GM12878 (cell line): Measurements from ENCODE around the gene SECISBP2. TPM values are rescaled to one million over a fixed set of nuclear protein-coding genes. Genes with fewer than 3 reads are reported as not detected.
A peak's percentile ranks its signal among the peaks of the same experiment; 100 is the strongest.

Experiments used
- CBFB ChIP-seq: IDR thresholded peaks from 2 replicates; pipeline ENCODE4 v1.6.1; 2016; ENCODE audit warnings: antibody characterized with exemption, low read depth
- CBX5 ChIP-seq: sonication (generic); IDR thresholded peaks from 2 replicates; pipeline ENCODE4 v1.6.1; 2016; ENCODE audit warnings: low read depth, moderate library complexity, mild to moderate bottlenecking, inconsistent platforms
- CHD2 ChIP-seq: IDR thresholded peaks from 2 replicates; pipeline ENCODE4 v1.6.1; 2011; ENCODE audit warnings: low read depth, low read length, improper control_type of control experiment, borderline replicate concordance
- CREM ChIP-seq: IDR thresholded peaks from 2 replicates; pipeline ENCODE4 v1.6.1; 2014; ENCODE audit warnings: antibody characterized with exemption, low read depth
- GABPA ChIP-seq: IDR thresholded peaks from 2 replicates; pipeline ENCODE4 v1.6.1; 2014; ENCODE audit warnings: antibody characterized with exemption, low read depth, mild to moderate bottlenecking, inconsistent platforms
- MEF2B ChIP-seq: fragments of 450-650 bp; IDR thresholded peaks from 2 replicates; pipeline ENCODE4 v1.6.1; 2018; ENCODE audit warnings: mild to moderate bottlenecking, moderate library complexity; ENCODE audit not compliant: partially characterized antibody, poor library complexity, severe bottlenecking
- NBN ChIP-seq: fragments of 450-650 bp; IDR thresholded peaks from 2 replicates; pipeline ENCODE4 v1.6.1; 2016
- NFIC ChIP-seq: IDR thresholded peaks from 2 replicates; pipeline ENCODE4 v1.6.1; 2012; ENCODE audit warnings: low read depth, mild to moderate bottlenecking, inconsistent platforms, low read length, moderate library complexity
- PAX8 ChIP-seq: fragments of 450-650 bp; IDR thresholded peaks from 2 replicates; pipeline ENCODE4 v1.6.1; 2017; ENCODE audit warnings: mild to moderate bottlenecking, moderate library complexity
- RUNX3 ChIP-seq: IDR thresholded peaks from 2 replicates; pipeline ENCODE4 v1.6.1; 2012; ENCODE audit warnings: low read length, inconsistent platforms
- SMAD1 ChIP-seq: fragments of 450-650 bp; IDR thresholded peaks from 2 replicates; pipeline ENCODE4 v1.6.1; 2018; ENCODE audit warnings: mild to moderate bottlenecking, low read depth; ENCODE audit not compliant: partially characterized antibody
- SP1 ChIP-seq: IDR thresholded peaks from one replicate; pipeline ENCODE4 v1.6.1; 2011; ENCODE audit warnings: low read depth, low read length
- SPI1 ChIP-seq: IDR thresholded peaks from 2 replicates; pipeline ENCODE4 v1.6.1; 2011; ENCODE audit warnings: low read depth, mild to moderate bottlenecking, low read length, moderate library complexity, borderline replicate concordance; ENCODE audit not compliant: insufficient read depth
- SRF ChIP-seq, 2 experiments: IDR thresholded peaks; 2 replicates each; pipeline ENCODE4 v1.6.1; 2011; ENCODE audit warnings: low read depth in 2 of 2, low read length in 2 of 2, mild to moderate bottlenecking in 1 of 2, moderate library complexity in 1 of 2
- TARDBP ChIP-seq: IDR thresholded peaks from 2 replicates; pipeline ENCODE4 v1.6.1; 2016; ENCODE audit warnings: borderline replicate concordance
- polyA plus RNA-seq, 11 experiments: library from polyadenylated mRNA; depleted of rRNA in 4 of 11; unstranded in 6 of 11; stranded (reverse) in 5 of 11; fragments of >200 nt; fragmentation: Nextera tagmentation in 4 of 11; fragmentation: Illumina TruSeq in 1 of 11; extraction: Ambion mirVana in 4 of 11; extraction: Trizol in 1 of 11; gene quantifications; 1 replicate in 1 of 11; 2 replicates in 10 of 11; pipeline versions ENCODE4 v1.2.1 to v1.2.3, GENCODE V29; 2011 to 2016; ENCODE audit warnings: inconsistent platforms in 2 of 11, missing spikeins in 2 of 11, low read depth in 1 of 11
- total RNA-seq, 4 experiments: library from RNA; depleted of rRNA in 3 of 4; stranded (reverse); fragments of >200 nt in 3 of 4; fragmentation: Illumina TruSeq in 1 of 4; extraction: Trizol in 1 of 4; gene quantifications; 2 replicates each; pipeline versions ENCODE4 v1.2.1 to v1.2.3, GENCODE V29; 2013 to 2021
- TF ChIP-seq, protein P1 (sequence below): fragments of 450-650 bp; IDR thresholded peaks from 2 replicates; pipeline ENCODE4 v1.6.1; 2018; ENCODE audit warnings: borderline replicate concordance, mild to moderate bottlenecking; ENCODE audit not compliant: partially characterized antibody
- TF ChIP-seq, protein P2 (sequence below): fragments of 450-650 bp; formaldehyde crosslinking; IDR thresholded peaks from 2 replicates; pipeline ENCODE4 v1.4.0; 2022; ENCODE audit warnings: mild to moderate bottlenecking, moderate library complexity
- TF ChIP-seq, protein P3 (sequence below): IDR thresholded peaks from 2 replicates; pipeline ENCODE4 v1.6.1; 2011; ENCODE audit warnings: mild to moderate bottlenecking, low read depth, low read length, moderate library complexity; ENCODE audit not compliant: insufficient replicate concordance
- TF ChIP-seq, protein P4 (sequence below): IDR thresholded peaks from 2 replicates; pipeline ENCODE4 v1.6.1; 2012; ENCODE audit warnings: low read depth, low read length, improper control_type of control experiment
- TF ChIP-seq, protein P5 (sequence below): fragments of 450-650 bp; conservative IDR thresholded peaks from 2 replicates; pipeline ENCODE4 v1.6.1; 2017; ENCODE audit warnings: mild to moderate bottlenecking, moderate library complexity

SECISBP2 gene
- total and polyA plus RNA-seq, 10 of the 15 experiments (the other 5 are each of a cell fraction or from before 2014, with no cell fraction given): 4.6 to 50.5 (median 31.9) TPM

DNA sequence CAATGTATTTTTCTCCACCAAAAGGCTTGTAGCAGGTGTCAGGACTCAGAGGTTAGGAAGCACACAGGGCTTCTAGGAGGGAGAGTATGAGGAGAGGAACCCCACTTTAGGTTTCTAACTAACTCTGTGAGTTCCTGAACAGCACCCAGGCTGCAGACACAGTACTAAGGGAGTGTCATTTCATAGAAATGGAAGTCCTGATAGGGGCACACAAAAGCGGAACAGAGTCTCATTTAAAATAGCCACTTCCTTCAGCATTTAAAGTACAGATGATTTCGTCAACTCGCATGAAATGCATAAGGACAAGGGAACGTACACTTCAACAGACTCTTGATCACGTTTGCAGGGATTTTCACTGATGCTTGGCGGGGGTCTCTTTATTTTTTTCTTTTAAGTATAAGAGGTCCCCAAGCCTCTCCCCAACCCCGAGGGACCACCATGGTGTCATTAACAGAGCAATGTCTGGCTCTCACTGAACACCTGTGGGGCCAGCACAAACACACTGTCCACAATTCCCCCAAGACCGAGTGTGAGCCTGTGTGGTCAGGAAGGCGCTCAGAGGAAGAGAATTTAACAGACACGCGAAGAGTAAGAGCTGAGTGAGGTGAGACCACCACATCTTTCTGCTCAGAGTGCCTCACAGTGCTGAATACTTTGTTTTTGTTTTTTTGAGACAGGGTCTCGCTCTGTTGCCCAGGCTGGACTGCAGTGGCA lies 82.3 kb downstream of the SECISBP2 start (continued):
- TF ChIP-seq MEF2B (peak; percentile 89), SRF (IDR thresholded peaks at IDR 0.05; ENCODE audit: low read depth in 2 of 2, low read length in 2 of 2) (peak in 1 of 2 experiments; percentile 74; a peak in 1 of 4 replicates), SP1 (no peak), GABPA (peak; percentile 48; the same call in 1 of the 2 replicates), NBN (no peak), CBFB (no peak), CREM (peak; percentile 29; the same call in 1 of the 2 replicates), SMAD1 (no peak), PAX8 (no peak), CHD2 (0 out of 2 replicates have a peak, but pooled peaks have one; percentile 36), NFIC (peak; percentile 36; the same call in 1 of the 2 replicates), RUNX3 (peak; percentile 63), TARDBP (no peak), SPI1 (peak; percentile 94), CBX5 (no peak)
- TF ChIP-seq, protein P1, sequence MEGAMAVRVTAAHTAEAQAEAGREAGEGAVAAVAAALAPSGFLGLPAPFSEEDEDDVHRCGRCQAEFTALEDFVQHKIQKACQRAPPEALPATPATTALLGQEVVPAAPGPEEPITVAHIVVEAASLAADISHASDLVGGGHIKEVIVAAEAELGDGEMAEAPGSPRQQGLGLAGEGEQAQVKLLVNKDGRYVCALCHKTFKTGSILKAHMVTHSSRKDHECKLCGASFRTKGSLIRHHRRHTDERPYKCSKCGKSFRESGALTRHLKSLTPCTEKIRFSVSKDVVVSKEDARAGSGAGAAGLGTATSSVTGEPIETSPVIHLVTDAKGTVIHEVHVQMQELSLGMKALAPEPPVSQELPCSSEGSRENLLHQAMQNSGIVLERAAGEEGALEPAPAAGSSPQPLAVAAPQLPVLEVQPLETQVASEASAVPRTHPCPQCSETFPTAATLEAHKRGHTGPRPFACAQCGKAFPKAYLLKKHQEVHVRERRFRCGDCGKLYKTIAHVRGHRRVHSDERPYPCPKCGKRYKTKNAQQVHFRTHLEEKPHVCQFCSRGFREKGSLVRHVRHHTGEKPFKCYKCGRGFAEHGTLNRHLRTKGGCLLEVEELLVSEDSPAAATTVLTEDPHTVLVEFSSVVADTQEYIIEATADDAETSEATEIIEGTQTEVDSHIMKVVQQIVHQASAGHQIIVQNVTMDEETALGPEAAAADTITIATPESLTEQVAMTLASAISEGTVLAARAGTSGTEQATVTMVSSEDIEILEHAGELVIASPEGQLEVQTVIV: no peak
- TF ChIP-seq, protein P2, sequence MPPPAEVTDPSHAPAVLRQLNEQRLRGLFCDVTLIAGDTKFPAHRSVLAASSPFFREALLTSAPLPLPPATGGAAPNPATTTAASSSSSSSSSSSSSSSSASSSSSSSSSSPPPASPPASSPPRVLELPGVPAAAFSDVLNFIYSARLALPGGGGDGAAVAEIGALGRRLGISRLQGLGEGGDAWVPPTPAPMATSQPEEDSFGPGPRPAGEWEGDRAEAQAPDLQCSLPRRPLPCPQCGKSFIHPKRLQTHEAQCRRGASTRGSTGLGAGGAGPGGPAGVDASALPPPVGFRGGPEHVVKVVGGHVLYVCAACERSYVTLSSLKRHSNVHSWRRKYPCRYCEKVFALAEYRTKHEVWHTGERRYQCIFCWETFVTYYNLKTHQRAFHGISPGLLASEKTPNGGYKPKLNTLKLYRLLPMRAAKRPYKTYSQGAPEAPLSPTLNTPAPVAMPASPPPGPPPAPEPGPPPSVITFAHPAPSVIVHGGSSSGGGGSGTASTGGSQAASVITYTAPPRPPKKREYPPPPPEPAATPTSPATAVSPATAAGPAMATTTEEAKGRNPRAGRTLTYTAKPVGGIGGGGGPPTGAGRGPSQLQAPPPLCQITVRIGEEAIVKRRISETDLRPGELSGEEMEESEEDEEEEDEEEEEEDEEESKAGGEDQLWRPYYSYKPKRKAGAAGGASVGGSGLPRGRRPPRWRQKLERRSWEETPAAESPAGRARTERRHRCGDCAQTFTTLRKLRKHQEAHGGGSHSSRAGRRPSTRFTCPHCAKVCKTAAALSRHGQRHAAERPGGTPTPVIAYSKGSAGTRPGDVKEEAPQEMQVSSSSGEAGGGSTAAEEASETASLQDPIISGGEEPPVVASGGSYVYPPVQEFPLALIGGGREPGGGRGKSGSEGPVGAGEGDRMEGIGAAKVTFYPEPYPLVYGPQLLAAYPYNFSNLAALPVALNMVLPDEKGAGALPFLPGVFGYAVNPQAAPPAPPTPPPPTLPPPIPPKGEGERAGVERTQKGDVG: no peak
- TF ChIP-seq, protein P3, sequence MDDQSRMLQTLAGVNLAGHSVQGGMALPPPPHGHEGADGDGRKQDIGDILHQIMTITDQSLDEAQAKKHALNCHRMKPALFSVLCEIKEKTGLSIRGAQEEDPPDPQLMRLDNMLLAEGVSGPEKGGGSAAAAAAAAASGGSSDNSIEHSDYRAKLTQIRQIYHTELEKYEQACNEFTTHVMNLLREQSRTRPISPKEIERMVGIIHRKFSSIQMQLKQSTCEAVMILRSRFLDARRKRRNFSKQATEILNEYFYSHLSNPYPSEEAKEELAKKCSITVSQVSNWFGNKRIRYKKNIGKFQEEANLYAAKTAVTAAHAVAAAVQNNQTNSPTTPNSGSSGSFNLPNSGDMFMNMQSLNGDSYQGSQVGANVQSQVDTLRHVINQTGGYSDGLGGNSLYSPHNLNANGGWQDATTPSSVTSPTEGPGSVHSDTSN: no peak
- TF ChIP-seq, protein P4, sequence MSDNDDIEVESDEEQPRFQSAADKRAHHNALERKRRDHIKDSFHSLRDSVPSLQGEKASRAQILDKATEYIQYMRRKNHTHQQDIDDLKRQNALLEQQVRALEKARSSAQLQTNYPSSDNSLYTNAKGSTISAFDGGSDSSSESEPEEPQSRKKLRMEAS: no peak
- TF ChIP-seq, protein P5, sequence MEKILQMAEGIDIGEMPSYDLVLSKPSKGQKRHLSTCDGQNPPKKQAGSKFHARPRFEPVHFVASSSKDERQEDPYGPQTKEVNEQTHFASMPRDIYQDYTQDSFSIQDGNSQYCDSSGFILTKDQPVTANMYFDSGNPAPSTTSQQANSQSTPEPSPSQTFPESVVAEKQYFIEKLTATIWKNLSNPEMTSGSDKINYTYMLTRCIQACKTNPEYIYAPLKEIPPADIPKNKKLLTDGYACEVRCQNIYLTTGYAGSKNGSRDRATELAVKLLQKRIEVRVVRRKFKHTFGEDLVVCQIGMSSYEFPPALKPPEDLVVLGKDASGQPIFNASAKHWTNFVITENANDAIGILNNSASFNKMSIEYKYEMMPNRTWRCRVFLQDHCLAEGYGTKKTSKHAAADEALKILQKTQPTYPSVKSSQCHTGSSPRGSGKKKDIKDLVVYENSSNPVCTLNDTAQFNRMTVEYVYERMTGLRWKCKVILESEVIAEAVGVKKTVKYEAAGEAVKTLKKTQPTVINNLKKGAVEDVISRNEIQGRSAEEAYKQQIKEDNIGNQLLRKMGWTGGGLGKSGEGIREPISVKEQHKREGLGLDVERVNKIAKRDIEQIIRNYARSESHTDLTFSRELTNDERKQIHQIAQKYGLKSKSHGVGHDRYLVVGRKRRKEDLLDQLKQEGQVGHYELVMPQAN: no peak
